ENCODE results near the gene TMEM176A. TPM values are rescaled to one million over a fixed set of nuclear protein-coding genes. Genes with fewer than 3 reads are reported as not detected.
"Not testable (repeated sequence)": the region's sequence is repeated elsewhere in the genome, so short reads cannot be mapped to it uniquely, and the experiment has no call there.

The TMEM176A gene
- total and polyA plus RNA-seq, 2 experiments from 2014 or later: not detected

DNA sequence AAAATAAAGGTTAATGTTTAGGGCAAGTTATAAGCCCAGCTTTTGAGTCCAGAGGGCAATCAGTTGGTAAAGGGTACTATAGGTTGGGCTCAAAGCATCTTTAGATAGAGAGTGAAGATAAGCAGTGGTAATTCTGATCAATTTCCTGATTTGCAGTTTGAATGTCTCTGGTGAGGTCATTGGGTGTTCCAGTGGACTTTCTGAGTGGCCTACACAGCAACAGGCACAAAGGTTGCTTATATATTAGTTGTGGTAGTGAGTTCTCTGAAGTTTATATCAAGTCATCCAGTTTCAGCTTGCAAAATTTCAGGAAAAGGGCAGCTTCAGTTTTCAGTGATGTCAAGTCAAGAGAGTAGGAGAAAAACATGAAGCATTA lies 34.2 kb upstream of the TMEM176A start:
- H3K27me3 ChIP-seq (replicated peaks; ENCODE audit: insufficient read depth): no peaks in the 10 kb centered on the region
- no peak overlapping the region for H3K4me2 ChIP-seq (ENCODE audit: unreplicated experiment)
- TF ChIP-seq EZH2 (IDR thresholded peaks at IDR 0.05; ENCODE audit: insufficient read depth, poor library complexity, severe bottlenecking): no peak
- H3K36me3 ChIP-seq (ENCODE audit: low read depth): no peaks in the 10 kb centered on the region
- H2AFZ ChIP-seq: no peak overlapping the region
- in situ Hi-C loops (cut with MboI): no loop called here
- no peaks in the 10 kb centered on the region for H4K20me1 ChIP-seq (ENCODE audit: insufficient read depth)
- H3K79me2 ChIP-seq (ENCODE audit: insufficient read depth): no peaks in the 10 kb centered on the region
- no peaks in the 10 kb centered on the region for H3F3A ChIP-seq (ENCODE audit: insufficient read depth)
- no peaks in the 10 kb centered on the region for H3K4me1 ChIP-seq (ENCODE audit: insufficient read depth)
- DNase-seq: no peak
- H3K9ac ChIP-seq: no peak overlapping the region
- no peak overlapping the region for H3K27ac ChIP-seq
- H3K9me2 ChIP-seq (ENCODE audit: insufficient read depth): no peaks in the 10 kb centered on the region
- H3K9me3 ChIP-seq (ENCODE audit: low read depth): no peaks in the 10 kb centered on the region
- no peak overlapping the region for H3K4me3 ChIP-seq

DNA sequence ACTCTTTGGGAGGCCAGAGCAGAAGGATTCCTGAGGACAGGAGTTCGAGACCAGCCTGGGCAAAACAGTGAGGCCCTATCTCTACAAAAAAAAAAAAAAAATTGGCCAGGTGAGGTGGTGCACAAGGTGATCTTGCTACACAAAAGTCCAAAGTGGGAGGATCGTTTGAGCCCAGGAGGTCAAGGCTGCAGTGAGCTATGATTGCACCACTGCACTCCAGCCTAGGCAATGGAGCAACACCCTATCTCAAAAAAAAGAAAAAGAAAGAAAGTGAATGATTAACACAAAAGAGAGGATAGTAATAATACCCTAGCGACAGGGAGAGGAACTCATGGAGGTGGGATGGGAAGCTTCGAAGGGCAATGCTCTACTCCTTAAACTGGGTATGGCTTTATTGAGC lies 30.8 kb upstream of the TMEM176A start:
- H3K9me3 ChIP-seq (ENCODE audit: low read depth): no peaks in the 10 kb centered on the region
- in situ Hi-C loops (cut with MboI): no loop called here
- WGBS, 2 experiments (ENCODE audit: low coverage in 1 of 2, low lambda C conversion rate in 2 of 2, missing lambda C conversion rate in 2 of 2): 42 to 50% methylated on average over 4 of the region's 4 CpGs

DNA sequence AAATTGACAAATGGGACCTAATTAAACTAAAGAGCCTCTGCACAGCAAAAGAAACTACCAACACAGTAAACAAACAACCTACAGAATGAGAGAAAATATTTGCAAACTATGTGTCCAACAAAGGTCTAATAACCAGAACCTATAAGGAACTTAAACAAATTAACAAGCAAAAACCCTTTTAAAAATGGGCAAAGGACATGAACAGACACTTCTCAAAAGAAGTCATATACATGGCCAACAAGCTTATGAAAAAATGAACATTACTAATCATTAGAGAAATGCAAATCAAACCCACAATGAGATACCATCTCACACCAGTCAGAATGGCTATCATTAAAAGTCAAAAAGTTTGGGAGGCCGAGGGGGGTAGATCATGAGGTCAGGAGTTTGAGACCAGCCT lies 26.4 kb upstream of the TMEM176A start:
- H3K79me2 ChIP-seq (ENCODE audit: insufficient read depth); H3K27me3 ChIP-seq (replicated peaks; ENCODE audit: insufficient read depth); H3K9me2 ChIP-seq (ENCODE audit: insufficient read depth); in situ Hi-C loops (cut with MboI); H3K9ac ChIP-seq; H3K36me3 ChIP-seq (ENCODE audit: low read depth); DNase-seq; H3K4me3 ChIP-seq; H2AFZ ChIP-seq; H3K27ac ChIP-seq; H3K4me2 ChIP-seq (ENCODE audit: unreplicated experiment); H3K9me3 ChIP-seq (ENCODE audit: low read depth); H3K4me1 ChIP-seq (ENCODE audit: insufficient read depth); H4K20me1 ChIP-seq (ENCODE audit: insufficient read depth); H3F3A ChIP-seq (ENCODE audit: insufficient read depth): not testable (repeated sequence)
- WGBS, 2 experiments (ENCODE audit: low coverage in 1 of 2, low lambda C conversion rate in 2 of 2, missing lambda C conversion rate in 2 of 2): 7 to 22% methylated on average over 1 of the region's 1 CpG

More for the DNA sequence above, 30.8 kb upstream of the TMEM176A start:
- Histone ChIP-seq H3K27ac (no peak overlapping the region), H4K20me1 (ENCODE audit: insufficient read depth) (no peaks in the 10 kb centered on the region), H3F3A (ENCODE audit: insufficient read depth) (no peaks in the 10 kb centered on the region), H3K4me3 (no peak overlapping the region), H3K27me3 (replicated peaks; ENCODE audit: insufficient read depth) (no peaks in the 10 kb centered on the region), H3K9ac (no peak overlapping the region), H3K4me1 (ENCODE audit: insufficient read depth) (no peaks in the 10 kb centered on the region), H2AFZ (no peak overlapping the region), H3K36me3 (ENCODE audit: low read depth) (no peaks in the 10 kb centered on the region), H3K4me2 (ENCODE audit: unreplicated experiment) (no peak overlapping the region), H3K79me2 (ENCODE audit: insufficient read depth) (no peaks in the 10 kb centered on the region), H3K9me2 (ENCODE audit: insufficient read depth) (no peaks in the 10 kb centered on the region)
- DNase-seq: no peak
- TF ChIP-seq EZH2 (IDR thresholded peaks at IDR 0.05; ENCODE audit: insufficient read depth, poor library complexity, severe bottlenecking) (no peak), EZH2phosphoT487 (IDR thresholded peaks at IDR 0.05; ENCODE audit: insufficient read depth, low read depth) (no peak)

DNA sequence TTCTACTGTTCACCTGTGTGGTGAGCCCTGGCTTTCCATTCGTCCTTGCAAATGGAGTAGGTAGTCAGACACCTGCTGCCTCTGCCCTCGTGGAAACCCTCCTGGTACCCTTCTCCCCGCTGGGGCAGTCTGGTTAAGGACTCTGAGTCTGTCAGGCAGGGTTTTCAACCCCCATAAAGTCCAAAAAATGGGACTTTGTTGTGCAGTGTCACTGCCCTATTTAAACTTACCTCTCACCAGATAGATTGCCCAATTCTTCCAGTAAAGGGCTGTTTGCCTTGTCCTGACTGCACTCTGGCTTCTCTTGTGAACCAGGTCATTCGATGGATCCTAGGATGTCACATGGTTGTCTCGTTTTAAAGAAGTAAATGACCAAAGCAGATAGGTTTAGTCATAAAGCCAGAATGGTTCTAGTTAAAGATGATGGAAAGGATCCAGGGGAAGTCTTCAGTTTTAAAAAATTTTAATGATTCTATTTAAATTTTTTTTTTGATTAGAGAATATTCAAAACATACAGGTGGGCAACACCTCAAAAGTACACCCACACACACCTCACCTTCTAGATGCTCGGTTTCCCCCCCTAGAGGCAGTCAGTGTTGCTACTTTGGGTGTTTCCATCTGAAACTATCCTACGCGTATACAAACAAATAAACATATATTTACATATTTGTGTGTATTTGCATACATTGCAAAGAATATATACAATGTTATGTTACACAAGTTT lies 22.4 kb upstream of the TMEM176A start:
- no peaks in the 10 kb centered on the region for H3K9me2 ChIP-seq (ENCODE audit: insufficient read depth)
- no peaks in the 10 kb centered on the region for H3K36me3 ChIP-seq (ENCODE audit: low read depth)
- no peaks in the 10 kb centered on the region for H4K20me1 ChIP-seq (ENCODE audit: insufficient read depth)
- H3K9me3 ChIP-seq (ENCODE audit: low read depth): no peaks in the 10 kb centered on the region
- no peak overlapping the region for H3K27ac ChIP-seq
- H3K79me2 ChIP-seq (ENCODE audit: insufficient read depth): no peaks in the 10 kb centered on the region
- no peaks in the 10 kb centered on the region for H3K4me1 ChIP-seq (ENCODE audit: insufficient read depth)
- H3K4me3 ChIP-seq: no peak overlapping the region
- WGBS, 2 experiments (ENCODE audit: low coverage in 1 of 2, low lambda C conversion rate in 2 of 2, missing lambda C conversion rate in 2 of 2): 26 to 27% methylated on average over 8 of the region's 8 CpGs
- H3F3A ChIP-seq (ENCODE audit: insufficient read depth): no peaks in the 10 kb centered on the region
- no peak for DNase-seq
- no peak overlapping the region for H2AFZ ChIP-seq
- H3K4me2 ChIP-seq (ENCODE audit: unreplicated experiment): no peak overlapping the region
- H3K27me3 ChIP-seq (replicated peaks; ENCODE audit: insufficient read depth): no peaks in the 10 kb centered on the region; the same call in 1 of the 2 replicates
- in situ Hi-C loops (cut with MboI): no loop called here
- H3K9ac ChIP-seq: no peak overlapping the region
- TF ChIP-seq EZH2 (IDR thresholded peaks at IDR 0.05; ENCODE audit: insufficient read depth, poor library complexity, severe bottlenecking) (no peak), EZH2phosphoT487 (IDR thresholded peaks at IDR 0.05; ENCODE audit: insufficient read depth, low read depth) (no peak)

DNA sequence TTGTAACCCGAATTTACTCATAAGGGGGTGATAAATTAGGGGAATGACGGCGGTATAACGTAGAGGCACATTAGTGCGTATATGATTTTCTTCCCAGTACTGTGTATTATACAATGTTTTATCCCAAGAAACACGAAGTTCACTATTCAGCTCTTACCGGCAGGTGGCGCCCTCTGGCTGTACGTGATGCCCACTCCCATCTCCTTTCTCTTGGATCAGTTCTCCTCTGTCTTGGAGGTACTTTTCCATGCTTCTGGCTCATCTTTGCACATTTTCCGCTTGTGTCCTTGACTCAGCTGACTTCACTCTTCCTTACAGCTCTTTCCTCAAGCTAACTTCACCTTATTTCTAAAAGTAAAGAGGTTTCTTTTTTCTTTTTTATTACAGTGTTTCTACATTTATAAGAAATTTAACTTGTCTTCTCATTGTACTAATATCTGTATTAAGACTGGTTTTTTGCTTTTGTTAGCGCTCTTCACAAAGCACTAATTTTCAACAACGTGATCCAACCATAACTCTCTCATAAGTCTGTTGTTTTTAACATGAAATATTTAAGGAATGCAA lies 21.7 kb upstream of the TMEM176A start:
- no peaks in the 10 kb centered on the region for H3K36me3 ChIP-seq (ENCODE audit: low read depth)
- peak; percentile 73 for DNase-seq
- in situ Hi-C loops (cut with MboI): no loop called here
- no peaks in the 10 kb centered on the region for H4K20me1 ChIP-seq (ENCODE audit: insufficient read depth)
- no peaks in the 10 kb centered on the region for H3K9me2 ChIP-seq (ENCODE audit: insufficient read depth)
- H3K4me3 ChIP-seq: no peak overlapping the region
- no peak overlapping the region for H3K9ac ChIP-seq
- H3K4me2 ChIP-seq (ENCODE audit: unreplicated experiment): no peak overlapping the region
- H3K27ac ChIP-seq: no peak overlapping the region
- no peaks in the 10 kb centered on the region; the same call in 1 of the 2 replicates for H3K27me3 ChIP-seq (replicated peaks; ENCODE audit: insufficient read depth)
- H3F3A ChIP-seq (ENCODE audit: insufficient read depth): no peaks in the 10 kb centered on the region
- H2AFZ ChIP-seq: no peak overlapping the region
- TF ChIP-seq EZH2phosphoT487 (IDR thresholded peaks at IDR 0.05; ENCODE audit: insufficient read depth, low read depth) (no peak), EZH2 (IDR thresholded peaks at IDR 0.05; ENCODE audit: insufficient read depth, poor library complexity, severe bottlenecking) (no peak)
- WGBS, 2 experiments (ENCODE audit: low coverage in 1 of 2, low lambda C conversion rate in 2 of 2, missing lambda C conversion rate in 2 of 2): 7 to 8% methylated on average over 12 of the region's 12 CpGs
- no peaks in the 10 kb centered on the region for H3K79me2 ChIP-seq (ENCODE audit: insufficient read depth)
- H3K4me1 ChIP-seq (ENCODE audit: insufficient read depth): no peaks in the 10 kb centered on the region
- H3K9me3 ChIP-seq (ENCODE audit: low read depth): no peaks in the 10 kb centered on the region
